A549 (cell line): ENCODE results near the gene HOXC13. TPM values are rescaled to one million over a fixed set of nuclear protein-coding genes. Genes with fewer than 3 reads are reported as not detected.

Experiments
- ATAC-seq, 2 experiments: fragments of 200-7000 bp in 1 of 2; fragments of >200 bp in 1 of 2; cut with Nextera tagmentation in 1 of 2; cut with Tn5 transposase in 1 of 2; 3 replicates each; pipeline versions ENCODE4 v1.8.0 to v1.9.1; 2018 to 2020; ENCODE audit warnings: mild to moderate bottlenecking in 1 of 2, moderate library complexity in 1 of 2
- CTCF ChIA-PET: fragments of 300-600 bp; sonication (Branson Sonifier 250); formaldehyde crosslinking; extraction: SDS; loops from one replicate; lab custom pipeline; 2021; ENCODE audit warnings: antibody characterized with exemption, inconsistent platforms; lab: Yijun Ruan, JAX
- POLR2A ChIA-PET: fragments of 350-600 bp; formaldehyde crosslinking; extraction: SDS; loops from one replicate; lab custom pipeline; 2021; ENCODE audit warnings: antibody characterized with exemption, inconsistent platforms; lab: Yijun Ruan, JAX
- DNase-seq, 2 experiments: peaks; one replicate each; pipeline versions ENCODE4 v3.0.0 to v3.0.0-alpha.2; 2011 to 2016; ENCODE audit warnings: low read depth in 1 of 2, low spot score in 1 of 2
- FAIRE-seq: peaks from 2 replicates; lab custom pipeline; 2011; peaks lifted over from hg19 to GRCh38; lab: Jason Lieb, UNC
- H3K27ac ChIP-seq, 2 experiments: fragments of >200 bp; sonication (Bioruptor Twin); formaldehyde crosslinking; 3 replicates each; pipeline ENCODE4 v1.5.1; 2016 to 2017
- H3K4me1 ChIP-seq: fragments of >200 bp; sonication (Bioruptor Twin); formaldehyde crosslinking; 3 replicates; pipeline ENCODE4 v1.6.1; 2016
- H3K4me2 ChIP-seq: fragments of >200 bp; sonication (Bioruptor Twin); formaldehyde crosslinking; 3 replicates; pipeline ENCODE4 v1.6.1; 2016
- H3K4me3 ChIP-seq: fragments of >200 bp; sonication (Bioruptor Twin); formaldehyde crosslinking; 3 replicates; pipeline ENCODE4 v1.5.1; 2016
- H3K9me3 ChIP-seq: fragments of >200 bp; sonication (Bioruptor Twin); formaldehyde crosslinking; 3 replicates; pipeline ENCODE4 v1.6.1; 2016
- BHLHE40 ChIP-seq: IDR thresholded peaks from 2 replicates; pipeline ENCODE4 v1.6.1; 2012; ENCODE audit warnings: low read depth, low read length, inconsistent platforms
- CBX2 ChIP-seq: fragments of 200-600 bp; sonication (generic); IDR thresholded peaks from 2 replicates; pipeline ENCODE4 v1.6.1; 2016; ENCODE audit warnings: low read depth, mild to moderate bottlenecking, borderline replicate concordance
- CBX8 ChIP-seq: fragments of 200-600 bp; sonication (generic); IDR thresholded peaks from 2 replicates; pipeline ENCODE4 v1.6.1; 2016
- CHD4 ChIP-seq: fragments of 200-600 bp; sonication (generic); IDR thresholded peaks from 2 replicates; pipeline ENCODE4 v1.6.1; 2016; ENCODE audit warnings: antibody characterized with exemption, mild to moderate bottlenecking, borderline replicate concordance
- EHMT2 ChIP-seq: fragments of 200-600 bp; sonication (generic); IDR thresholded peaks from 2 replicates; pipeline ENCODE4 v1.6.1; 2016; ENCODE audit warnings: antibody characterized with exemption, low read depth, mild to moderate bottlenecking, moderate library complexity
- ELK1 ChIP-seq: fragments of 150-350 bp; IDR thresholded peaks from 2 replicates; pipeline ENCODE4 v1.6.1; 2014; ENCODE audit warnings: low read depth, mild to moderate bottlenecking, low read length
- FOSB ChIP-seq: fragments of 250-450 bp; sonication (Bioruptor Pico); IDR thresholded peaks from 2 replicates; pipeline ENCODE4 v1.5.0; 2020; ENCODE audit warnings: mild to moderate bottlenecking, moderate library complexity
- FOXS1 ChIP-seq: fragments of 250-450 bp; sonication (Bioruptor Pico); IDR thresholded peaks from 2 replicates; pipeline ENCODE4 v1.5.0; 2020; ENCODE audit warnings: mild to moderate bottlenecking, moderate library complexity
- GATA3 ChIP-seq: IDR thresholded peaks from 2 replicates; pipeline ENCODE4 v1.6.1; 2012; ENCODE audit warnings: borderline replicate concordance
- HOXB5 ChIP-seq: fragments of 250-450 bp; sonication (Bioruptor Pico); IDR thresholded peaks from 2 replicates; pipeline ENCODE4 v1.5.0; 2020; ENCODE audit warnings: mild to moderate bottlenecking, moderate library complexity
- NFE2L2 ChIP-seq: fragments of 150-350 bp; conservative IDR thresholded peaks from 2 replicates; pipeline ENCODE4 v1.6.1; 2014; ENCODE audit warnings: low read length
- NPAS2 ChIP-seq: fragments of 250-450 bp; sonication (Bioruptor Pico); IDR thresholded peaks from 2 replicates; pipeline ENCODE4 v1.8.0; 2022; ENCODE audit warnings: mild to moderate bottlenecking, moderate library complexity, borderline replicate concordance
- PBX3 ChIP-seq: IDR thresholded peaks from 2 replicates; pipeline ENCODE4 v1.6.1; 2012
- PHF8 ChIP-seq: fragments of 200-600 bp; sonication (generic); IDR thresholded peaks from 2 replicates; pipeline ENCODE4 v1.6.1; 2016; ENCODE audit warnings: low read depth, mild to moderate bottlenecking, antibody characterized with exemption, moderate library complexity, borderline replicate concordance
- POLR2A ChIP-seq: IDR thresholded peaks from 2 replicates; pipeline ENCODE4 v1.6.1; 2012; ENCODE audit warnings: mild to moderate bottlenecking, low read length
- RAD21 ChIP-seq, 2 experiments: fragments of >200 bp in 1 of 2; sonication (Bioruptor Twin) in 1 of 2; formaldehyde crosslinking in 1 of 2; IDR thresholded peaks in 1 of 2; conservative IDR thresholded peaks in 1 of 2; 2 replicates in 1 of 2; 3 replicates in 1 of 2; pipeline ENCODE4 v1.6.1; 2012 to 2018; ENCODE audit warnings: inconsistent platforms in 1 of 2
- RARB ChIP-seq: fragments of 250-450 bp; sonication (Bioruptor Pico); IDR thresholded peaks from 2 replicates; pipeline ENCODE4 v1.8.0; 2021; ENCODE audit warnings: mild to moderate bottlenecking, moderate library complexity
- RFX5 ChIP-seq: fragments of 450-650 bp; IDR thresholded peaks from 2 replicates; pipeline ENCODE4 v1.7.1; 2014; ENCODE audit warnings: antibody characterized with exemption, mild to moderate bottlenecking, moderate library complexity
- SREBF2 ChIP-seq: fragments of 450-650 bp; IDR thresholded peaks from 2 replicates; pipeline ENCODE4 v1.6.1; 2014; ENCODE audit warnings: mild to moderate bottlenecking, moderate library complexity
- ZFP36 ChIP-seq: fragments of 450-650 bp; IDR thresholded peaks from 2 replicates; pipeline ENCODE4 v1.6.1; 2014; ENCODE audit warnings: borderline replicate concordance; ENCODE audit not compliant: partially characterized antibody
- ZNF302 ChIP-seq: fragments of 250-450 bp; sonication (Bioruptor Pico); IDR thresholded peaks from 2 replicates; pipeline ENCODE4 v1.9.0; 2021; ENCODE audit warnings: inconsistent platforms, mild to moderate bottlenecking, moderate library complexity
- ZSCAN20 ChIP-seq: fragments of 250-450 bp; sonication (Bioruptor Pico); IDR thresholded peaks from 2 replicates; pipeline ENCODE4 v1.8.0; 2022; ENCODE audit warnings: mild to moderate bottlenecking, moderate library complexity
- WGBS: methylation state at CpG from one replicate; pipeline ENCODE4 v1.1.6; 2017; ENCODE audit errors: missing lambda C conversion rate; 5-methylcytosine and 5-hydroxymethylcytosine counted together
- polyA plus RNA-seq, 4 experiments: library from polyadenylated mRNA; depleted of rRNA in 3 of 4; stranded (reverse); fragments of >200 nt; fragmentation: RNase III in 1 of 4; extraction: RNeasy Plus Mini Kit Qiagen cat#74134 plus additional on column Dnase treatment in 1 of 4; gene quantifications; 2 replicates in 3 of 4; 3 replicates in 1 of 4; pipeline ENCODE4 v1.2.3, GENCODE V29; 2011 to 2017

HOXC13 gene
- polyA plus RNA-seq, 2 of the 4 experiments (the other 2 are of a cell fraction) = 3.9 to 6.5 TPM

- Histone ChIP-seq H3K4me3 (no peak overlapping the region), H3K9me3 (no peaks in the 10 kb centered on the region), H3K27ac (no peak overlapping the region), H3K4me2 (no peak overlapping the region), H3K4me1 (peaks cover 22% of the 10 kb centered on the region)
- FAIRE-seq (no peak), ATAC-seq (no peak), DNase-seq (no peak)
- TF ChIP-seq ZNF302 (no peak), ZSCAN20 (CRISPR knock-in tag) (no peak), RFX5 (no peak), CHD4 (no peak), FOSB (CRISPR knock-in tag) (no peak), BHLHE40 (no peak), POLR2A (no peak), EHMT2 (no peak), GATA3 (no peak), RARB (CRISPR knock-in tag) (no peak), ZFP36 (no peak), HOXB5 (CRISPR knock-in tag) (no peak), ELK1 (no peak), CBX8 (no peak), FOXS1 (CRISPR knock-in tag) (no peak), RAD21 (conservative IDR thresholded peaks at IDR 0.05 in 1 of 2, IDR thresholded peaks at IDR 0.05 in 1 of 2) (no peak), NPAS2 (CRISPR knock-in tag) (no peak), CBX2 (no peak)
- WGBS = 84% methylated on average over 18 of the region's 18 CpGs
- ChIA-PET POLR2A (no interaction called here), CTCF (interaction anchor here (1.0 to 28.7 kb wide), 7 partner anchors 8 to 250 kb away, joined by 3 to 1074 read pairs (median 6); partner anchors contain the start of genes HOXC10, HOXC8 and SMUG1)
Observed at GRCh38 chr12:53993162-53994008, 54.8 kb downstream of the HOXC13 start.

GRCh38 chr12:53994009-53994263 lies 55.3 kb downstream of the HOXC13 start:
- no peak for ATAC-seq
- FAIRE-seq = no peak
- Histone ChIP-seq H3K4me2 (no peak overlapping the region), H3K27ac (no peak overlapping the region), H3K9me3 (no peaks in the 10 kb centered on the region), H3K4me3 (no peak overlapping the region), H3K4me1 (peaks cover 19% of the 10 kb centered on the region)
- POLR2A ChIA-PET = no interaction called here
- TF ChIP-seq PHF8 (no peak), PBX3 (no peak), SREBF2 (no peak), NFE2L2 (no peak)
- CTCF ChIA-PET = interaction anchor here (1.0 to 28.7 kb wide), 7 partner anchors 9 to 250 kb away, joined by 3 to 1074 read pairs (median 6); partner anchors contain the start of genes HOXC10, HOXC8 and SMUG1
- WGBS = 87% methylated on average over 19 of the region's 19 CpGs
- no peak for DNase-seq
